WTC11 (cell line): ENCODE measurements around the gene SMYD3. TPM values are rescaled to one million over a fixed set of nuclear protein-coding genes. Genes with fewer than 3 reads are reported as not detected.

Experiments
- ATAC-seq: fragments of 200-7000 bp; cut with Tn5 transposase; 2 replicates; pipeline ENCODE4 v1.10.0; 2021; ENCODE audit warnings: mild to moderate bottlenecking, moderate library complexity
- CTCF ChIA-PET: fragments of 300-600 bp; sonication (Branson Sonifier 250); formaldehyde crosslinking; loops from one replicate; lab custom pipeline; 2021; ENCODE audit warnings: antibody characterized with exemption; lab: Charles Lee
- POLR2A ChIA-PET: fragments of 350-600 bp; sonication (Branson Sonifier 250); formaldehyde crosslinking; loops from one replicate; lab custom pipeline; 2021; ENCODE audit warnings: antibody characterized with exemption; lab: Charles Lee
- DNase-seq: peaks from one replicate; pipeline ENCODE4 v3.0.0; 2021; ENCODE audit warnings: low spot score
- H3K27ac Mint-ChIP-seq: 2 replicates; pipeline ENCODE4 v1.8.0; 2021; ENCODE audit warnings: mixed read lengths
- H3K27me3 Mint-ChIP-seq: 2 replicates; pipeline ENCODE4 v1.8.0; 2021; ENCODE audit warnings: low read depth, mild to moderate bottlenecking, moderate library complexity, mixed read lengths
- H3K36me3 Mint-ChIP-seq: 2 replicates; pipeline ENCODE4 v1.8.0; 2021; ENCODE audit warnings: mixed read lengths
- H3K4me1 Mint-ChIP-seq: 2 replicates; pipeline ENCODE4 v1.8.0; 2022; ENCODE audit warnings: mixed read lengths
- H3K4me3 Mint-ChIP-seq: 2 replicates; pipeline ENCODE4 v1.8.0; 2021; ENCODE audit warnings: mild to moderate bottlenecking, moderate library complexity, mixed read lengths
- H3K9me3 Mint-ChIP-seq: 2 replicates; pipeline ENCODE4 v1.8.0; 2021; ENCODE audit warnings: mixed read lengths
- CREM ChIP-seq: sonication (generic); formaldehyde crosslinking; IDR thresholded peaks from 2 replicates; pipeline ENCODE4 v1.8.1; 2022; ENCODE audit warnings: mild to moderate bottlenecking, missing genetic modification reagents, moderate library complexity
- ESRRA ChIP-seq: sonication (generic); formaldehyde crosslinking; IDR thresholded peaks from 2 replicates; pipeline ENCODE4 v1.8.1; 2022; ENCODE audit warnings: mild to moderate bottlenecking, missing genetic modification reagents, borderline replicate concordance
- FOXJ3 ChIP-seq: sonication (generic); formaldehyde crosslinking; IDR thresholded peaks from 2 replicates; pipeline ENCODE4 v1.9.0; 2021; ENCODE audit warnings: missing genetic modification reagents, mild to moderate bottlenecking, borderline replicate concordance
- GABPB1 ChIP-seq: sonication (generic); formaldehyde crosslinking; IDR thresholded peaks from 2 replicates; pipeline ENCODE4 v1.8.1; 2023; ENCODE audit warnings: mild to moderate bottlenecking, missing genetic modification reagents
- GRHL2 ChIP-seq: fragments of 250-450 bp; sonication (Bioruptor Pico); IDR thresholded peaks from 2 replicates; pipeline ENCODE4 v1.8.0; 2022; ENCODE audit warnings: mild to moderate bottlenecking, moderate library complexity; ENCODE audit not compliant: insufficient replicate concordance, severe bottlenecking
- HMGXB4 ChIP-seq: sonication (generic); formaldehyde crosslinking; IDR thresholded peaks from 2 replicates; pipeline ENCODE4 v1.8.1; 2023; ENCODE audit warnings: mild to moderate bottlenecking, moderate library complexity, missing genetic modification reagents
- IRF1 ChIP-seq: sonication (generic); formaldehyde crosslinking; IDR thresholded peaks from 2 replicates; pipeline ENCODE4 v1.8.0; 2023; ENCODE audit warnings: missing genetic modification reagents
- KAT7 ChIP-seq: sonication (generic); formaldehyde crosslinking; IDR thresholded peaks from 2 replicates; pipeline ENCODE4 v1.8.1; 2023; ENCODE audit warnings: missing genetic modification reagents, mild to moderate bottlenecking, borderline replicate concordance
- NFATC4 ChIP-seq: fragments of 250-450 bp; sonication (Bioruptor Pico); IDR thresholded peaks from 2 replicates; pipeline ENCODE4 v1.9.0; 2021; ENCODE audit warnings: mild to moderate bottlenecking
- NR2C2 ChIP-seq: sonication (generic); formaldehyde crosslinking; IDR thresholded peaks from 2 replicates; pipeline ENCODE4 v1.8.0; 2022; ENCODE audit warnings: mild to moderate bottlenecking, missing genetic modification reagents
- RELA ChIP-seq: sonication (generic); formaldehyde crosslinking; IDR thresholded peaks from 2 replicates; pipeline ENCODE4 v1.8.1; 2022; ENCODE audit warnings: missing genetic modification reagents, mild to moderate bottlenecking, borderline replicate concordance
- RORB ChIP-seq: fragments of 250-450 bp; sonication (Bioruptor Pico); IDR thresholded peaks from 2 replicates; pipeline ENCODE4 v1.9.0; 2021; ENCODE audit warnings: mild to moderate bottlenecking
- SOX15 ChIP-seq: fragments of 250-450 bp; sonication (Bioruptor Pico); IDR thresholded peaks from 2 replicates; pipeline ENCODE4 v1.9.0; 2021; ENCODE audit warnings: mild to moderate bottlenecking
- TCF7 ChIP-seq: sonication (generic); formaldehyde crosslinking; IDR thresholded peaks from 2 replicates; pipeline ENCODE4 v1.8.0; 2022; ENCODE audit warnings: mild to moderate bottlenecking, low read depth, missing genetic modification reagents, moderate library complexity
- TEAD1 ChIP-seq: sonication (generic); formaldehyde crosslinking; IDR thresholded peaks from 2 replicates; pipeline ENCODE4 v1.8.0; 2022; ENCODE audit warnings: mild to moderate bottlenecking, missing genetic modification reagents
- TEAD4 ChIP-seq: sonication (generic); formaldehyde crosslinking; IDR thresholded peaks from 2 replicates; pipeline ENCODE4 v1.8.0; 2022; ENCODE audit warnings: mild to moderate bottlenecking, missing genetic modification reagents
- ZBTB43 ChIP-seq: sonication (generic); formaldehyde crosslinking; IDR thresholded peaks from 2 replicates; pipeline ENCODE4 v1.8.1; 2023; ENCODE audit warnings: mild to moderate bottlenecking, missing genetic modification reagents
- ZNF532 ChIP-seq: fragments of 250-450 bp; sonication (Bioruptor Pico); IDR thresholded peaks from 2 replicates; pipeline ENCODE4 v1.9.0; 2021; ENCODE audit warnings: mild to moderate bottlenecking, borderline replicate concordance
- ZSCAN18 ChIP-seq: fragments of 250-450 bp; sonication (Bioruptor Pico); IDR thresholded peaks from 2 replicates; pipeline ENCODE4 v2.1.2; 2022; ENCODE audit warnings: mild to moderate bottlenecking, moderate library complexity
- total RNA-seq: library from RNA; stranded (reverse); gene quantifications from 3 replicates; pipeline ENCODE4 v1.2.3, GENCODE V29; 2021
- TF ChIP-seq, protein P1 (sequence below): sonication (generic); formaldehyde crosslinking; IDR thresholded peaks from 2 replicates; pipeline ENCODE4 v1.8.0; 2022; ENCODE audit warnings: mild to moderate bottlenecking, missing genetic modification reagents

Gene SMYD3
- total RNA-seq, 1 experiment from 2014 or later: 21.4 TPM

GRCh38 chr1:246295340-246295739 is 211.7 kb downstream of the SMYD3 start:
- no peak for ATAC-seq
- DNase-seq: no peak
- POLR2A ChIA-PET: no interaction called here
- Mint-ChIP-seq H3K4me1 (peaks cover 25% of the 10 kb centered on the region), H3K27ac (no peak overlapping the region), H3K4me3 (no peak overlapping the region), H3K9me3 (no peaks in the 10 kb centered on the region), H3K36me3 (no peaks in the 10 kb centered on the region), H3K27me3 (no peaks in the 10 kb centered on the region)
- TF ChIP-seq RORB (CRISPR knock-in tag): no peak
- TF ChIP-seq TEAD1 (CRISPR knock-in tag): no peak
- no peak for TF ChIP-seq NR2C2 (CRISPR knock-in tag)
- no peak for TF ChIP-seq NFATC4 (CRISPR knock-in tag)
- TF ChIP-seq ZBTB43 (CRISPR knock-in tag): no peak
- TF ChIP-seq ESRRA (CRISPR knock-in tag): no peak
- no peak for TF ChIP-seq ZSCAN18 (CRISPR knock-in tag)
- no peak for TF ChIP-seq HMGXB4 (CRISPR knock-in tag)
- no peak for TF ChIP-seq GABPB1 (CRISPR knock-in tag)
- TF ChIP-seq IRF1: no peak
- TF ChIP-seq GRHL2: no peak
- TF ChIP-seq FOXJ3 (CRISPR knock-in tag): no peak
- TF ChIP-seq TEAD4: no peak
- no peak for TF ChIP-seq ZNF532
- no peak for TF ChIP-seq RELA
- TF ChIP-seq TCF7: no peak
- TF ChIP-seq KAT7 (CRISPR knock-in tag): no peak
- TF ChIP-seq, protein P1, sequence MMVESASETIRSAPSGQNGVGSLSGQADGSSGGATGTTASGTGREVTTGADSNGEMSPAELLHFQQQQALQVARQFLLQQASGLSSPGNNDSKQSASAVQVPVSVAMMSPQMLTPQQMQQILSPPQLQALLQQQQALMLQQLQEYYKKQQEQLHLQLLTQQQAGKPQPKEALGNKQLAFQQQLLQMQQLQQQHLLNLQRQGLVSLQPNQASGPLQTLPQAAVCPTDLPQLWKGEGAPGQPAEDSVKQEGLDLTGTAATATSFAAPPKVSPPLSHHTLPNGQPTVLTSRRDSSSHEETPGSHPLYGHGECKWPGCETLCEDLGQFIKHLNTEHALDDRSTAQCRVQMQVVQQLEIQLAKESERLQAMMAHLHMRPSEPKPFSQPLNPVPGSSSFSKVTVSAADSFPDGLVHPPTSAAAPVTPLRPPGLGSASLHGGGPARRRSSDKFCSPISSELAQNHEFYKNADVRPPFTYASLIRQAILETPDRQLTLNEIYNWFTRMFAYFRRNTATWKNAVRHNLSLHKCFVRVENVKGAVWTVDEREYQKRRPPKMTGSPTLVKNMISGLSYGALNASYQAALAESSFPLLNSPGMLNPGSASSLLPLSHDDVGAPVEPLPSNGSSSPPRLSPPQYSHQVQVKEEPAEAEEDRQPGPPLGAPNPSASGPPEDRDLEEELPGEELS: no peak
- TF ChIP-seq CREM: no peak
- no peak for TF ChIP-seq SOX15 (CRISPR knock-in tag)
- CTCF ChIA-PET: no interaction called here
